Retinal pigment epithelial cell (primary cell): Measurements from ENCODE around the gene TMEM225B.
A peak's percentile ranks its signal among the peaks of the same experiment; 100 is the strongest.
"Not testable (repeated sequence)": the region's sequence is repeated elsewhere in the genome, so short reads cannot be mapped to it uniquely, and the experiment has no call there.

Source experiments
- DNase-seq: peaks from one replicate; pipeline ENCODE4 v3.0.0-alpha.2; 2010; ENCODE audit warnings: low read depth
- H3K4me3 ChIP-seq: 2 replicates; pipeline ENCODE4 v1.5.1; 2011; ENCODE audit warnings: mild to moderate bottlenecking, low read length, control low read depth, moderate library complexity
- CTCF ChIP-seq: conservative IDR thresholded peaks from 2 replicates; pipeline ENCODE4 v1.5.1; 2011; ENCODE audit warnings: low read depth, low read length, control low read depth, inconsistent platforms

Gene TMEM225B

GRCh38 chr7:99579956-99580777, 17.9 kb upstream of the TMEM225B start:
- peak overlapping the region; percentile 58 for H3K4me3 ChIP-seq
- DNase-seq: no peak
- peak; percentile 53 for TF ChIP-seq CTCF

- peak overlapping the region; percentile 58 for H3K4me3 ChIP-seq
- not testable (repeated sequence) for DNase-seq
These were observed 17.2 kb upstream of the TMEM225B start for GRCh38 chr7:99580778-99581332.

- no peak overlapping the region for H3K4me3 ChIP-seq
- DNase-seq: no peak
- no peak for TF ChIP-seq CTCF
These were observed 9.2 kb upstream of the TMEM225B start for GRCh38 chr7:99588868-99589267.

- no peak overlapping the region for H3K4me3 ChIP-seq
- no peak for TF ChIP-seq CTCF
- no peak for DNase-seq
These were observed 2.9 kb upstream of the TMEM225B start for GRCh38 chr7:99594948-99595745.

GRCh38 chr7:99596408-99596955, 1.6 kb upstream of the TMEM225B start:
- TF ChIP-seq CTCF: no peak
- no peak for DNase-seq
- H3K4me3 ChIP-seq: no peak overlapping the region

GRCh38 chr7:99599836-99600235, 1.8 kb downstream of the TMEM225B start:
- no peak for TF ChIP-seq CTCF

GRCh38 chr7:99601656-99602310, 3.7 kb downstream of the TMEM225B start:
- TF ChIP-seq CTCF: no peak
- DNase-seq: no peak
- H3K4me3 ChIP-seq: no peak overlapping the region

More at GRCh38 chr7:99599836-99600235, 1.8 kb downstream of the TMEM225B start:
- DNase-seq: no peak
- H3K4me3 ChIP-seq: no peak overlapping the region
